ENCODE results near the gene FGF14.
"Not testable (repeated sequence)": the region's sequence is repeated elsewhere in the genome, so short reads cannot be mapped to it uniquely, and the experiment has no call there.

DNA sequence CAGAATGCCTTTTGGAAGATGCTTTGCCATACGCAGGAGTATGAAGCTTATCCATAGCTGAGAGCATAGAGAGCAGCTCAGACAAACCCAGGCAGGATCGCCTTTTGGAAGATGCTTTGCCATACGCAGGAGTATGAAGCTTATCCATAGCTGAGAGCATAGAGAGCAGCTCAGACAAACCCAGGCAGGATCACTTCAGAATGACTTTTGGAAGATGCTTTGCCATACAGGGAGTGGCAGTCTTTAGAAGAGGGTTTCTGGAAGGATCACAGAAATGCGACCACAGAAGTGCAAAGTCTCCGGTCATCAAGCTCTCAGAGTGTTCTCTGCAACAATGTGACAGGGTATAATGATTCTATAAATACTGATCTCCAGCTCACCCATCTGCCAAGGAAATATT lies 390.4 kb downstream of the FGF14 start:
- TF ChIP-seq, protein P1, sequence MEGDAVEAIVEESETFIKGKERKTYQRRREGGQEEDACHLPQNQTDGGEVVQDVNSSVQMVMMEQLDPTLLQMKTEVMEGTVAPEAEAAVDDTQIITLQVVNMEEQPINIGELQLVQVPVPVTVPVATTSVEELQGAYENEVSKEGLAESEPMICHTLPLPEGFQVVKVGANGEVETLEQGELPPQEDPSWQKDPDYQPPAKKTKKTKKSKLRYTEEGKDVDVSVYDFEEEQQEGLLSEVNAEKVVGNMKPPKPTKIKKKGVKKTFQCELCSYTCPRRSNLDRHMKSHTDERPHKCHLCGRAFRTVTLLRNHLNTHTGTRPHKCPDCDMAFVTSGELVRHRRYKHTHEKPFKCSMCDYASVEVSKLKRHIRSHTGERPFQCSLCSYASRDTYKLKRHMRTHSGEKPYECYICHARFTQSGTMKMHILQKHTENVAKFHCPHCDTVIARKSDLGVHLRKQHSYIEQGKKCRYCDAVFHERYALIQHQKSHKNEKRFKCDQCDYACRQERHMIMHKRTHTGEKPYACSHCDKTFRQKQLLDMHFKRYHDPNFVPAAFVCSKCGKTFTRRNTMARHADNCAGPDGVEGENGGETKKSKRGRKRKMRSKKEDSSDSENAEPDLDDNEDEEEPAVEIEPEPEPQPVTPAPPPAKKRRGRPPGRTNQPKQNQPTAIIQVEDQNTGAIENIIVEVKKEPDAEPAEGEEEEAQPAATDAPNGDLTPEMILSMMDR (conservative IDR thresholded peaks at IDR 0.05; ENCODE audit: low read depth in 2 of 2) = not testable (repeated sequence)
- not testable (repeated sequence) for TF ChIP-seq POLR2AphosphoS5 (IDR thresholded peaks at IDR 0.05; ENCODE audit: low read depth); CREB1 (CRISPR knock-in tag; IDR thresholded peaks at IDR 0.05; ENCODE audit: low read depth); EZH2phosphoT487 (IDR thresholded peaks at IDR 0.05; ENCODE audit: unreplicated experiment)

Measured in GM23338 (cell line).